GM21737 (cell line): ENCODE measurements around the gene FOXP4.

ENCODE experiments used
- ATAC-seq: cut with Tn5 transposase; IDR thresholded peaks from one replicate; pipeline ENCODE4 v1.9.1; 2021; ENCODE audit warnings: mild to moderate bottlenecking, moderate library complexity; ENCODE audit not compliant: unreplicated experiment

FOXP4 gene

GRCh38 chr6:41519745-41520699, 26.2 kb upstream of the FOXP4 start:
- ATAC-seq, result no peak

GRCh38 chr6:41522780-41523548, 23.2 kb upstream of the FOXP4 start:
- ATAC-seq, result no peak

- ATAC-seq, result no peak
Observed at GRCh38 chr6:41523915-41524633, 22.1 kb upstream of the FOXP4 start.

- no peak for ATAC-seq
Observed at GRCh38 chr6:41524634-41525011, 21.6 kb upstream of the FOXP4 start.

GRCh38 chr6:41527721-41528408, 18.3 kb upstream of the FOXP4 start:
- no peak for ATAC-seq

- no peak for ATAC-seq
Observed at GRCh38 chr6:41528409-41528963, 17.7 kb upstream of the FOXP4 start.

GRCh38 chr6:41529049-41529448, 17.1 kb upstream of the FOXP4 start:
- ATAC-seq, result no peak

GRCh38 chr6:41529970-41530369, 16.2 kb upstream of the FOXP4 start:
- no peak for ATAC-seq

- no peak for ATAC-seq
Observed at GRCh38 chr6:41530476-41530875, 15.7 kb upstream of the FOXP4 start.

GRCh38 chr6:41531016-41531415, 15.2 kb upstream of the FOXP4 start:
- no peak for ATAC-seq

- ATAC-seq, result peak; percentile 73
Observed at GRCh38 chr6:41531591-41532582, 14.3 kb upstream of the FOXP4 start.

- ATAC-seq, result no peak
Observed at GRCh38 chr6:41535766-41536165, 10.4 kb upstream of the FOXP4 start.

- no peak for ATAC-seq
Observed at GRCh38 chr6:41536795-41537758, 9.1 kb upstream of the FOXP4 start.

GRCh38 chr6:41538556-41539182, 7.5 kb upstream of the FOXP4 start:
- ATAC-seq, result no peak

- no peak for ATAC-seq
Observed at GRCh38 chr6:41539204-41539603, 7.0 kb upstream of the FOXP4 start.

GRCh38 chr6:41541364-41541763, 4.8 kb upstream of the FOXP4 start:
- ATAC-seq, result no peak

GRCh38 chr6:41543087-41543486, 3.1 kb upstream of the FOXP4 start:
- ATAC-seq, result no peak
